Right atrium auricular region (tissue), 2 donors: ENCODE results near the gene SUFU. TPM values are rescaled to one million over a fixed set of nuclear protein-coding genes. Genes with fewer than 3 reads are reported as not detected.

ENCODE experiments used
- DNase-seq: peaks from one replicate; pipeline ENCODE4 v3.0.0-alpha.2; 2019; ENCODE audit warnings: low spot score
- H3K27ac ChIP-seq, 2 donors: fragments of 200-600 bp; sonication (generic); 1 replicate in 1 of 2; 2 replicates in 1 of 2; pipeline ENCODE4 v1.5.1; 2016 to 2019
- H3K27me3 ChIP-seq, 2 donors: fragments of 200-600 bp; sonication (generic); one replicate each; pipeline versions ENCODE4 v1.5.1 to v1.6.0; 2017 to 2019
- H3K36me3 ChIP-seq: fragments of 200-600 bp; sonication (generic); one replicate; pipeline ENCODE4 v1.5.1; 2016
- H3K4me1 ChIP-seq, 2 donors: fragments of 200-600 bp; sonication (generic); one replicate each; pipeline versions ENCODE4 v1.5.1 to v1.6.0; 2017 to 2019
- H3K4me3 ChIP-seq, 2 donors: fragments of 200-600 bp; sonication (generic); 1 replicate in 1 of 2; 2 replicates in 1 of 2; pipeline ENCODE4 v1.5.1; 2017 to 2019; ENCODE audit warnings: mild to moderate bottlenecking in 1 of 2, moderate library complexity in 1 of 2
- H3K9me3 ChIP-seq, 2 donors: fragments of 200-600 bp; sonication (generic); one replicate each; pipeline ENCODE4 v1.5.1; 2019
- CTCF ChIP-seq, 2 donors: fragments of 200-600 bp; sonication (generic); IDR thresholded peaks; one replicate each; pipeline ENCODE4 v1.5.1; 2019; ENCODE audit warnings: antibody characterized with exemption in 2 of 2
- total RNA-seq, 2 donors: library from RNA; depleted of rRNA; stranded (reverse); fragments of >200 nt; gene quantifications; one replicate each; pipeline ENCODE4 v1.1.0, GENCODE V29; 2016

SUFU gene
- total RNA-seq, 2 donors from 2014 or later: 4.9 to 6.4 TPM

DNA sequence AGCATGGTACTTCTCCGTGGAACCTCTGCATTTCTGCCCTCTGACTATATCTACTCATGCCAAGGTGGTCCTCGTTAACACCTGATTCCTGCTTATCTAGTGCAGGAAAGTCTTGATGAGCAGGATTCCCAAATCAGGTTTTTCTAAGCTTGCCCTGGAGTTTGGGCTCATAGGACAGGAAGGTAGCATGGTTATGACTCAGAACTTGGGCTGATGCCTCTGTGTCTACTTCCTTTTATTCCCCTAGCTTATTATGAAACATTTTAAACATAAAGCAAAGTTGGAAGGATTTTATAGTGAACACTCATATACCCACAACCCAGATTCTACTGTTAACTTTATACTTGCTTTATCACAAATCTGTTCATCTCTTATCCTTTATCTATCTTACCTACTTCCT is 5.6 kb downstream of the SUFU start:
- no peak for TF ChIP-seq CTCF (IDR thresholded peaks at IDR 0.05)
- H3K36me3 ChIP-seq: peaks cover 18% of the 10 kb centered on the region
- no peaks in the 10 kb centered on the region for H3K27me3 ChIP-seq
- no peak overlapping the region for H3K4me3 ChIP-seq
- H3K9me3 ChIP-seq: no peaks in the 10 kb centered on the region
- H3K27ac ChIP-seq: no peak overlapping the region
- DNase-seq: no peak
- peaks cover 0 to 28% of the 10 kb centered on the region in 2 donors for H3K4me1 ChIP-seq

- H3K27ac ChIP-seq: no peak overlapping the region
- H3K4me1 ChIP-seq: peaks cover 0 to 14% of the 10 kb centered on the region in 2 donors
- no peak for DNase-seq
- no peaks in the 10 kb centered on the region for H3K9me3 ChIP-seq
- H3K27me3 ChIP-seq: no peaks in the 10 kb centered on the region
- H3K4me3 ChIP-seq: no peak overlapping the region
- TF ChIP-seq CTCF (IDR thresholded peaks at IDR 0.05): no peak
- H3K36me3 ChIP-seq: peaks cover 18% of the 10 kb centered on the region
These were observed 8.0 kb downstream of the SUFU start for GRCh38 chr10:102511583-102512274.

DNA sequence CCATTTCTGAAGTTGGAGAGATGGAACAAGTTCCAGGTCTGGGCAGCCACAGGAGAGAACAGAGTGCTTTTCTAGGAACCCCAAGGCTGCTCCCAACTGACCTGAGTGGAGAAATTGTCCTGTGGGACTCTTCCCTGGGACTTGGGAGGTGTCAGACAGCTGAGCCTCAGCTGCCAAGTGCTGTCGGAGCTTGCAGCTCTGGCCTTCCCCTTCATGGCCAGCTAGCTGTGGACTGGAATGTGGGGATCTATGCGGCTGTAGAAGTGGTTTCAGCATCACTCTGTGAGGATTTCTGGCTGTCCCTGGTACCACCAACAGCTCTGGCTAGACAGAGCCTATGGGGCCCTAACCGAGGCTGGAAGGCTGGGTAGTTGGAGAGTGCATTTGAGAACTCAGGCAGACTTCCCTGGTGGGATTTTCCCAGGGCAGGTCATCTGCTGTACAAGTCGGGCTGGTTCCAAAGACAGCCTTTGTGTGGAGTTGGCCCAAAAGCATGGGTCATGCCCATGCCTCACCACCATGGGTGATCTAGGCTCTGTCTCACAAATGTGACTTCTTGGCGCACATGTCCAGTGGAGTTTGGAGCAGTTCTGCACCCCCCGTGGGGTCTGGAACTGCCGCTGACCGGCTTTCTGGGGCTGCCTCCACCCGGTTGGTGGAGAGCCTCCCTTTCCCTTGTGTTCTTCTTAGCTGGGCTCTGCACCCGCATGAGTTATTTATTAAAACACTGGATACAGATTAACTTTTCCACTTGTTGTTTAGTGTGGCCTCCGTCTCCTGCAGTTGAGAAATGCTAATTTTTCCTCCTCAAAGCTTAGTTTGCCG is 10.9 kb downstream of the SUFU start:
- no peaks in the 10 kb centered on the region for H3K27me3 ChIP-seq
- H3K27ac ChIP-seq: no peak overlapping the region
- TF ChIP-seq CTCF (IDR thresholded peaks at IDR 0.05): no peak
- H3K4me3 ChIP-seq: no peak overlapping the region
- no peaks in the 10 kb centered on the region for H3K4me1 ChIP-seq
- H3K36me3 ChIP-seq: peaks cover 10% of the 10 kb centered on the region
- no peaks in the 10 kb centered on the region for H3K9me3 ChIP-seq
- DNase-seq: no peak

DNA sequence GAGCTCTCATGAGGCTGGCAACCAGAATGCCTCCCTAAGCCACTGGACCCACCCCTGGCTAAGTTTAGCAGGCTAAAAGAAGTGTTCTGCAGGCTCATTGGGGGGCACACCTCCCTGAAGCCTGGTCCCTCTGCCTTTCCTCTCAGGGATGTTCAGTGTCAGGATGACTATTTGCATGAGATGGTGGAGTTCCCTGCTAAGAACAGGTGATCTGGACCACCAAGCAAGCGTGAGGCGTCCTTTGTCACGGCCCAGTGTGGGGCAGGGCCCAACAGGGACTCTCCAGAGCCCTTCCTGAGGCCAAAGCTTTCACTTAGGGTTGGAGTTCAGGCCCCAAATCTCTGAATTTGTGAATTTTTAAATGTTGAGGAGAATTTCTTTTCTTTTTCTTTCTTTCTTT is 12.0 kb downstream of the SUFU start:
- peaks cover 6% of the 10 kb centered on the region for H3K36me3 ChIP-seq
- H3K27ac ChIP-seq: no peak overlapping the region
- H3K27me3 ChIP-seq: no peaks in the 10 kb centered on the region
- DNase-seq: no peak
- no peaks in the 10 kb centered on the region for H3K4me1 ChIP-seq
- H3K4me3 ChIP-seq: no peak overlapping the region
- no peaks in the 10 kb centered on the region for H3K9me3 ChIP-seq
- no peak for TF ChIP-seq CTCF (IDR thresholded peaks at IDR 0.05)

DNA sequence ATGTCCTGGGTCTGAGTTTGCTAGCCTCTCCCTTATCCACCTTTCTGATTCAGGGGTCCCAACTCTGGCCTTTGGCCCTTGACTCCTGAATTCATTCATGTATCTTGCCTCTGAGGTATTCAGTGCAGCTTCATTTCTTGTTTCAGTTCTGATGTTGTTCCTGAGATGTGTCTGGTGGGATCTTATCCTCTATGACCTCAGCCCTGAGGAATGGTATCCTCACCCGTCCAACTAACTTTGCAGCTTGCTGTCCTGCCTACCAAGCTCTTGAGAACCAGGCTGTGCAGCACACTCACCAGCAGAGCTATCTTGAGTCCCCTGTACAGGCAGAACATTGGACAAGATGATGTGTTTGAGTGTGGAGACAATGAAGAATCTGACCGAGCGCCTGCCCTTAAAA is 13.8 kb downstream of the SUFU start:
- no peak for DNase-seq
- Histone ChIP-seq H3K36me3 (no peaks in the 10 kb centered on the region), H3K9me3 (no peaks in the 10 kb centered on the region), H3K27me3 (no peaks in the 10 kb centered on the region), H3K27ac (no peak overlapping the region), H3K4me1 (no peaks in the 10 kb centered on the region), H3K4me3 (no peak overlapping the region)
- no peak for TF ChIP-seq CTCF (IDR thresholded peaks at IDR 0.05)
